ENCODE results near the gene ST3GAL4. TPM values are rescaled to one million over a fixed set of nuclear protein-coding genes. Genes with fewer than 3 reads are reported as not detected.

Gene ST3GAL4
- total RNA-seq, 2 donors from 2014 or later: 123 to 304 TPM

DNA sequence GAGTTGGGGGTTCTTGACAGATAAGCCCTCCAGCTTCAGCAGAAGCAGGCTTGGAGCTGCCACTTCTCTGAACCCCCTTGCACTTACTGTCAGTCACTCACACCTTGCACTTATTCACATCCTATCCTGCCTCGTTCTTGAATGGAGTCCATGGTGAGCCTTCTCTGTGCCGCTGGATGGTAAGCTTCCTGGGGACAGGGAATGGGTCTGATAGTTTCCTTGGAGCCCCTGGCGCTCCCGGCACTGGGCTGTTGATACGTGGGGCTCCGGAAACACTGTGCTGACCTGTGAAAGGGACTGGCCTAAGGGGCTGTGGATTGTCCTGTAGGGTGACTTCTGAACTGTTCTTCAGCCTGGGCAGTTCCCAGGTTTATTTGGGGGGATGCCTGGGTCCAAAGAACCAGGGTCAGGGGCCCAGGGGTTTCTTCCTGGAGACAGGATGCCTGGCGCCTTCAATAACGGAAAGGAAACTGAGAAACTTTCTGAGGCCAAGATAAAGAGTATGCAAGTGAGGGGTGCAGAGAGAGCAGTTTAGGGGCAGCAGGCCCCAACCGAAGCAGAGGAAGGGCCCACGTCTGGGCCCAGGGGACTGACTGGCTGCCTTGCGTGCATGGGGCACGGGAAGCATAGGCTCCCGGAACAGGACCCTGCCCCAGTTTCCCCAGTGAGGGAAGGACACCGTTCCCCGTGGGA is 709 bp upstream of the ST3GAL4 start:
- Histone ChIP-seq H3K27ac (peak overlapping the region; percentile 68), H3K27me3 (no peaks in the 10 kb centered on the region), H3K4me1 (peaks cover 6% of the 10 kb centered on the region), H3K9me3 (no peaks in the 10 kb centered on the region), H3K4me3 (peak overlapping the region; percentile 59), H3K9ac (ENCODE audit: low read depth in 2 of 2, low read length in 2 of 2) (peak overlapping the region; percentile 68 to 93), H3K36me3 (no peaks in the 10 kb centered on the region)
- no peak for DNase-seq
- TF ChIP-seq, protein P1, sequence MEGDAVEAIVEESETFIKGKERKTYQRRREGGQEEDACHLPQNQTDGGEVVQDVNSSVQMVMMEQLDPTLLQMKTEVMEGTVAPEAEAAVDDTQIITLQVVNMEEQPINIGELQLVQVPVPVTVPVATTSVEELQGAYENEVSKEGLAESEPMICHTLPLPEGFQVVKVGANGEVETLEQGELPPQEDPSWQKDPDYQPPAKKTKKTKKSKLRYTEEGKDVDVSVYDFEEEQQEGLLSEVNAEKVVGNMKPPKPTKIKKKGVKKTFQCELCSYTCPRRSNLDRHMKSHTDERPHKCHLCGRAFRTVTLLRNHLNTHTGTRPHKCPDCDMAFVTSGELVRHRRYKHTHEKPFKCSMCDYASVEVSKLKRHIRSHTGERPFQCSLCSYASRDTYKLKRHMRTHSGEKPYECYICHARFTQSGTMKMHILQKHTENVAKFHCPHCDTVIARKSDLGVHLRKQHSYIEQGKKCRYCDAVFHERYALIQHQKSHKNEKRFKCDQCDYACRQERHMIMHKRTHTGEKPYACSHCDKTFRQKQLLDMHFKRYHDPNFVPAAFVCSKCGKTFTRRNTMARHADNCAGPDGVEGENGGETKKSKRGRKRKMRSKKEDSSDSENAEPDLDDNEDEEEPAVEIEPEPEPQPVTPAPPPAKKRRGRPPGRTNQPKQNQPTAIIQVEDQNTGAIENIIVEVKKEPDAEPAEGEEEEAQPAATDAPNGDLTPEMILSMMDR (IDR thresholded peaks at IDR 0.05): no peak
- intact Hi-C loops (cut with DNase I): loop anchor here (5.0 kb wide), 1 partner anchor 42 kb away; no protein-coding TSS in a partner anchor

- peak overlapping the region; percentile 59 for H3K4me3 ChIP-seq
- peaks cover 9% of the 10 kb centered on the region for H3K4me1 ChIP-seq
- no peaks in the 10 kb centered on the region for H3K27me3 ChIP-seq
- no peaks in the 10 kb centered on the region for H3K9me3 ChIP-seq
- DNase-seq: peak; percentile 43
- H3K27ac ChIP-seq: peak overlapping the region; percentile 57
- H3K9ac ChIP-seq (ENCODE audit: low read depth in 2 of 2, low read length in 2 of 2): peak overlapping the region; percentile 32 to 66
- TF ChIP-seq, protein P1 (IDR thresholded peaks at IDR 0.05): no peak
- intact Hi-C loops (cut with DNase I): no loop called here
- no peaks in the 10 kb centered on the region for H3K36me3 ChIP-seq
Measured at GRCh38 chr11:126355926-126356897, 726 bp downstream of the ST3GAL4 start.

DNA sequence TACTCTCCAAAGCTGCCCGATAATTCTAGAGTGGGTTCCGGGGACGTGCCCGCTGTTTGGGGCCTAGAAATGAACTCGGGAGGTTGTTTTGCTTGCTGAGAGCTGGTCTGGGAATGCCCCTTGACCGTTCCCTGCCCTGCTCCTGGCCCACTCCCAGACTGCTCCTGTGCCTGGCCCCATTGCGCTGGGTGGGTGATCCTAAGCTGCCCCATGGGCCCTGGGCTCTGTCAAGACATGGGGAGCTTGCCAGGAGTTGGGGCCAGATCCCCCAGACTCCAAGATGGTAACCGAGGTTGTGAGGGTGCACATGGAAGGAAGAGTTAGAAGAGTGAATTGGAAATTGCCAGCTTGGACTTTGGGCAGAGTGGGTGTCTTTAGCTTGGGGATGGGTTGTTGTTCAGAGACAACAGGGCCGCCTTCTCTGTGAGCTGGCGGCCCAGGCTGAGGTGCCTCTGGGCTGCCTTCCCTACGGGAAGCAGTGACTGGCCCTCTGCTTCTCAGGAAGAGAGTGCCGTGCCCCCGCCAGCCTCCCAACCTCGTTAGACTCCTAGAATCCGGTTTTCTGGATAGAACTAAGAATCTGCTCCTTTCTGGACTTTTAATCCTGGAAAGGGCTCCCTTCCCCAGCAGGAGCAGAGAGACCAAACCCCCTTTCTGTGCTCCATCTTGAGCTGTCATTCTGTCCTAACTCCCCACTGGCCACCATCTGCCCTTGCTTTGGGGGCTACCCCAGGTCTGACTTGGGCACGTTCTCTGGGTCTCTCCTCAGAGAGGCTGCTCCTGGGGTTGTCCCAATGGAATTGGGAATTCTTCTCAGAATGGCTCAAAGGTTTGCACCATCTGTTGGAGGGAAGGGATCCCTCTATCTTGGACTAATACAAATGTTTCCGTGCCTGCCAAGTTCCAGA is 1.8 kb downstream of the ST3GAL4 start:
- peak overlapping the region; percentile 57 for H3K27ac ChIP-seq
- H3K4me1 ChIP-seq: peaks cover 9% of the 10 kb centered on the region
- H3K27me3 ChIP-seq: no peaks in the 10 kb centered on the region
- peak overlapping the region; percentile 43 to 66 for H3K9ac ChIP-seq (ENCODE audit: low read depth in 2 of 2, low read length in 2 of 2)
- no peak for DNase-seq
- peak overlapping the region; percentile 59 for H3K4me3 ChIP-seq
- intact Hi-C loops (cut with DNase I): no loop called here
- H3K36me3 ChIP-seq: no peaks in the 10 kb centered on the region
- TF ChIP-seq, protein P1 (IDR thresholded peaks at IDR 0.05): no peak
- H3K9me3 ChIP-seq: no peaks in the 10 kb centered on the region

DNA sequence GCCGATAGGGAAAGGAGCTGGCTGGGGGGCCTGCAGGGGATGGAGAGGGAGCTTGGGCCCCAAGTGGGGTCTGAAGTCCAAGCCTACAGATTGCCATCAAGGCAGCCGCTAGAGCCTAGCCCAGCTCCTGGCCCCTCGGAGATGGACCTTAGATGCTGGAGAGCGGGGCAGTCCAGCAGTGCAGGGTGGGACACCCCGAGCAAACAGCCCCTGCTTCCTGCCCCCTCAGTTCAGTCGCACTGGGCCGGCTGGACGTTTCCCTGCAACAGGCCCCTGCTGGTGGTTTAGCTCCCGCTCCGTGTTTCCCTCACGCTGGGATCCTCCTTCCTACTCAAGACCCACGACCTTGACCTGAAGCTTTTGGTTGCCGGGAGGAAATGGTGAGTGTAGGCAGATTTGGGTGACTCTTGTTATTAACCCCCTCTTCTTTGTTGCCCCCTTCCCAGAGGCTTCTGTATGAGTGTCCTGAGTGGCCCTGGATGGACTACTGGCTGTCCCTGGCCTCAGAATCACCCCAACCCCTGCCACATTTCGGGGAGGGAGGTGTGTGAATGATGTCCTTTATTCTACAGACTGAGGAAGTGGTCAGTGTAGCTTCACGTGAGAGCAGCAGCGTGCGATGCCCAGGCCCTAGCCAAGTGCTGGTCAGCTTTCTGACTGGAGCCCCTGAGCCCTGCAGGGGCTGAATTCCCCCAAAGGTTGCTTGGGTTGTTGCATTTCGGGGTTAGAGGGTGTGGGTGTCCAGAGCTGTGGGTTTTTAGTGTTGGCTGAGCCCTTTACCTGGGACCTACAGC is 2.7 kb downstream of the ST3GAL4 start:
- Histone ChIP-seq H3K27me3 (no peaks in the 10 kb centered on the region), H3K27ac (no peak overlapping the region), H3K9me3 (no peaks in the 10 kb centered on the region), H3K4me3 (no peak overlapping the region), H3K4me1 (peaks cover 9% of the 10 kb centered on the region), H3K36me3 (no peaks in the 10 kb centered on the region), H3K9ac (ENCODE audit: low read depth in 2 of 2, low read length in 2 of 2) (peak overlapping the region; percentile 1 to 35)
- intact Hi-C loops (cut with DNase I): no loop called here
- DNase-seq: no peak
- TF ChIP-seq, protein P1 (IDR thresholded peaks at IDR 0.05): no peak

Measured in colonic mucosa (tissue), 4 donors.